HG02885 (cell line): ENCODE results near the gene TMEM163.

ENCODE experiments used
- ATAC-seq: cut with Tn5 transposase; IDR thresholded peaks from one replicate; pipeline ENCODE4 v1.9.1; 2021; ENCODE audit warnings: mild to moderate bottlenecking; ENCODE audit not compliant: unreplicated experiment, poor library complexity

TMEM163 gene

GRCh38 chr2:134694411-134694810 is 24.4 kb downstream of the TMEM163 start:
- ATAC-seq, result no peak

- ATAC-seq, result no peak
Observed at GRCh38 chr2:134693359-134694330, 25.2 kb downstream of the TMEM163 start.

DNA sequence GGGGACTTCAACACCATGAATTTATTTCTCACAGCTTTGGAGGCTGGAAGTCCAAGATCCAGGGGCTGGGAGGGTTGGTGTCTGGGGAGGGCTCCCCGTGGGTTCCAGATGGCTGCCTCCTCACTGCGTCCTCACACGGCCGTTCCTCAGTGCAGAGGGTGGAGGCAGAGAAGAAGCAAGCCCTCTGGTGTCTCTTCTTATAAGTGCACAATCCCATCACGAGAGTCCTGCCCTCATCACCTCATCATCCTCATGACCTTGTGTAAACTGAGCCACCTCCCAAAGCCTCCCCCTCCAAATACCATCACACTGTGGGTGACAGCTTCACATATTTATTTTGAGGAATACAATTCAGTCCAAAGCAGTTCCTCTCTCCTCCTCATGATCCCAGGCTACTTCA is 26.3 kb downstream of the TMEM163 start:
- peak; percentile 89 for ATAC-seq

DNA sequence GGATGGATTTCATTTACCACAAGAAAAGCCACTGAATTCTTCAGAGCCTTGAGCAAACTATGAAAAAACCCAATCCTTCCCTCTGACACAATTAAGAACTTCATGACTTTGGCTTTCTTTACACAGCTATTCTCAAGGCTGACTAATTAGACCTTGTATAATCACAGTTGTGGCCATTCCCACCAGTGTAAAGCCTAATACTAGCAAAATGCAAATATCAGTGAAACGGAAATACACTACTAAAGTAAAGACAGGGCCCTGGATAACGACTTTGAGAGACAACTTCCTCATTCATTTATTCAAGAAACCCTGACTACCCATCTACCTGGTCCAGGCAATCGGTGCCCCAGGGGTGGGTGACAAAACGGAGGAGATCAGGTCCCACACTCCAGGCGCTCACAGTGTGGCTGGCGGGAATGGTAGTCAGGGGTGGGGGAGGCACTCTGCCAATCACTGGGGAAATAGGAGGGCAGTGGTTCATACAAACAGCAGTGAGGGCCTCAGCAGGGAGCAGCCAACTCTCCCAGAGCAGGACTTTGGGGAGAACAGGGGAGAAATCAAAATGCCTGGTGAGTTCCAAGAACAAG is 28.1 kb downstream of the TMEM163 start:
- no peak for ATAC-seq

DNA sequence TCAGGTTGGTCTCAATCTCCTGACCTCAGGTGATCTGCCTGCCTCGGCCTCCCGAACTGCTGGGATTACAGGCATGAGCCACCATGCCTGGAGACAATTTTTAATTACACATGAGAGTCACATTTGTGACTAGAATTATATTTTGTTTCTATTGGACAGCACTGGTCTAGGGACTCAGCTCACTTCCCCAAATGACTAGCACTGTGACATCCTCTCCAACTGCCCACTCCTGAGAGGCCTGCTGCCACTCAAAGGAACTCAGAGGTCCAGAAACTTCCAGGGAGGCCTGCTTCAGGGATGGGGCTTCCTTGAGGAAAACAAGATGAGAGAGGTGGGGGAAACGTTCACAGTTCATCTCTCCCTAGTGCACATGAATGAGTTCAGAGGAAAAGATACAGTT is 29.5 kb downstream of the TMEM163 start:
- no peak for ATAC-seq

GRCh38 chr2:134685967-134686366 is 32.8 kb downstream of the TMEM163 start:
- no peak for ATAC-seq

- peak; percentile 87 for ATAC-seq
Observed at GRCh38 chr2:134683561-134684112, 35.2 kb downstream of the TMEM163 start.

DNA sequence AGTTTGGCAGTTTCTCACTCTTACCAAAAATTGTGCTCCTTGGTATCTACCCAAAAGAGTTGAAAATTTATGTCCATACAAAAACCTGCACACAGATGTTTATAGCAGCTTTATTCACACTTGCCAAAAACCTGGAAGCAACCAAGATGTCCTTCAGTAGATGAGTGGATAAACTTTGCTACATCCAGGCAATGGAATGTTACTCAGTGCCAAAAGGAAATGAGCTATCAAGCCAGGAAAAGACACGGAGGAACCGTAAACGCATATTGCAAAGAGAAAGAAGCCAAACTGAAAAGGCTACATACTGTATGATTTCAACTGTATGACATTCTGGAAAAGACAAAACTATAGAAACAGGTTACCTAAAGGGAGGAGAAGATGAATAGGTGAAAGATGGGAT is 36.1 kb downstream of the TMEM163 start:
- no peak for ATAC-seq

- no peak for ATAC-seq
Observed at GRCh38 chr2:134681201-134681600, 37.6 kb downstream of the TMEM163 start.

GRCh38 chr2:134679745-134680144 is 39.1 kb downstream of the TMEM163 start:
- no peak for ATAC-seq

- no peak for ATAC-seq
Observed at GRCh38 chr2:134679294-134679693, 39.5 kb downstream of the TMEM163 start.

- no peak for ATAC-seq
Observed at GRCh38 chr2:134677856-134678756, 40.7 kb downstream of the TMEM163 start.

DNA sequence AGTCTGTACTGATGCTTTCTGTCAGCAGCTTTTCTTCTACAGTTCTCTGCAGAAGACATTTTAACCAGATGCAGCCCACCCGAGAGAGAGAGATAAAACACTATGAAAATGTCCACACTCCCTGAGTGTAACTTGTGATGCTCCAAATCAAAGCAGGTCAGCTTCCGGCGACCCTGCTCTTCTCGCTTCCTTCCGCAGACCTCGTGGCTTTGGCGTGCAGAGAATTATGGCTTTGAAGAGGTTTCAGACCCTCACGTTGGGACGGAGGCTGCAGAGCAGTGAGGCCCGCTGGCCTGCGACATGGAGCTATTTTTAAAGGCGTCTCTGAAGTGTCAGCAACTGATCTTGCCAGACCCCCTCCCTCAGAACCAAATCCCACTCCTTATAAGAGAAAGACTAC is 41.8 kb downstream of the TMEM163 start:
- peak; percentile 66 for ATAC-seq

DNA sequence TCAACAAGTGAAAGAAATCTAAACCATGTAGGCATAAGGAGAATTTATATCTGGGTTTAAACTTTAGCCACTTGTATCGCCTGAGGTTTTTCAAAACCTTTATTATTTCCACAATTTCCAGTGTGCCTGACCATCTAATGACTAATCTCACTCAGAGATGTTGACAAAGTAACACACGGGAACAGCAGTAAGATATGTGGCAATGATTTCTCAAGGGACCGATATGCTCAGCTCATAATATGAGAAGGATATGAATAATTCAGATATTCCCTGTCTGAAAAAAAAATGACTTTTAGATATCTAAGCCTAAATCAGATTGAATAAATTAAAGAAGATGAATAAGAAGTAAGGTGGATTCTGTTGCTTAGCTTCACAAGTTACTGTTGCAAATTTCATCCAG is 43.5 kb downstream of the TMEM163 start:
- ATAC-seq, result no peak

GRCh38 chr2:134674687-134675086 is 44.1 kb downstream of the TMEM163 start:
- ATAC-seq, result no peak

GRCh38 chr2:134671513-134671912 is 47.3 kb downstream of the TMEM163 start:
- no peak for ATAC-seq

GRCh38 chr2:134670955-134671354 is 47.8 kb downstream of the TMEM163 start:
- ATAC-seq, result no peak

- no peak for ATAC-seq
Observed at GRCh38 chr2:134669731-134670669, 48.8 kb downstream of the TMEM163 start.

DNA sequence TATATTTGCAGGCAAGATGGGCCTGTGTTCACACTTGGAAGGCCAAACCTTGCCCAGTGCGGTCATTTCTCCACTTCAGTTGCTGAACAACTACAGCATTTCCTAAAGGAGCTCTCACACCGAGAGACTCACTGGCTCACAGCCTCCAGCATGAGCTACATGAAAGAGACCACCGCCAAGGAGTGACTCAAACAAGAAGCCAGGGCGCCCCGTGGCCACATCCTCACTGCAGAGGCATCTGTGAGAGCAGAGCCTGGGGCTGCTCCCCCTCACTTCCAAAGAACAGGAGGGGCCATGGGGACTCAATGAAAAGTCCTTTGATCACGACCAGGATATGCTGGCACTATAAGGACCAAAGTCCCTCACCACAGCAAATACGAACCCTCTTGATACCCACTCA is 50.0 kb downstream of the TMEM163 start:
- ATAC-seq, result no peak
